Neuronal stem cell (in vitro differentiated cells): Measurements from ENCODE around the gene RAP1GAP2.
"Not testable (repeated sequence)": the region's sequence is repeated elsewhere in the genome, so short reads cannot be mapped to it uniquely, and the experiment has no call there.

Experiments used
- DNase-seq: peaks from one replicate; pipeline ENCODE4 v3.0.0-alpha.2; 2013; ENCODE audit warnings: low spot score
- H2AFZ ChIP-seq: one replicate; pipeline ENCODE4 v1.6.1; 2013; ENCODE audit warnings: mild to moderate bottlenecking, low read length, inconsistent platforms
- H2AK5ac ChIP-seq: 2 replicates; pipeline ENCODE4 v1.6.1; 2013; ENCODE audit warnings: low read depth, mild to moderate bottlenecking, inconsistent platforms, low read length, moderate library complexity, mixed read lengths
- H2BK120ac ChIP-seq: 2 replicates; pipeline ENCODE4 v1.6.1; 2013; ENCODE audit warnings: low read depth, mild to moderate bottlenecking, inconsistent platforms, low read length, moderate library complexity, mixed read lengths
- H2BK12ac ChIP-seq: one replicate; pipeline ENCODE4 v1.6.1; 2013; ENCODE audit warnings: low read length, inconsistent platforms
- H2BK15ac ChIP-seq: 2 replicates; pipeline ENCODE4 v1.6.1; 2013; ENCODE audit warnings: mild to moderate bottlenecking, low read length, inconsistent platforms, mixed read lengths
- H2BK5ac ChIP-seq: one replicate; pipeline ENCODE4 v1.6.1; 2013; ENCODE audit warnings: inconsistent platforms, mild to moderate bottlenecking, low read length, moderate library complexity
- H3K14ac ChIP-seq: one replicate; pipeline ENCODE4 v1.6.1; 2013; ENCODE audit warnings: low read length, inconsistent platforms
- H3K18ac ChIP-seq: 2 replicates; pipeline ENCODE4 v1.6.1; 2013; ENCODE audit warnings: low read length, inconsistent platforms
- H3K23ac ChIP-seq: 2 replicates; pipeline ENCODE4 v1.6.1; 2013; ENCODE audit warnings: low read depth, mild to moderate bottlenecking, mixed read lengths, low read length, inconsistent platforms; ENCODE audit not compliant: poor library complexity
- H3K27ac ChIP-seq: replicated peaks from 3 replicates; pipeline ENCODE4 v1.5.1; 2013; ENCODE audit warnings: low read length, inconsistent platforms
- H3K27me3 ChIP-seq, 3 experiments: 2 replicates each; pipeline ENCODE4 v1.6.1; 2013; ENCODE audit warnings: low read length in 3 of 3, mild to moderate bottlenecking in 2 of 3, inconsistent platforms in 1 of 3, low read depth in 1 of 3, mixed read lengths in 1 of 3, moderate library complexity in 1 of 3; ENCODE audit not compliant: control insufficient read depth in 3 of 3, insufficient read depth in 3 of 3
- H3K36me3 ChIP-seq, 2 donors: replicated peaks in 1 of 2; 2 replicates each; pipeline ENCODE4 v1.6.1; 2013; ENCODE audit warnings: low read length in 2 of 2; ENCODE audit not compliant: control insufficient read depth in 2 of 2, insufficient read depth in 2 of 2
- H3K4ac ChIP-seq: 2 replicates; pipeline ENCODE4 v1.6.1; 2013; ENCODE audit warnings: inconsistent platforms, mild to moderate bottlenecking, low read length, moderate library complexity
- H3K4me1 ChIP-seq, 2 donors: 1 replicate in 1 of 2; 2 replicates in 1 of 2; pipeline ENCODE4 v1.6.1; 2013; ENCODE audit warnings: low read length in 2 of 2, low read depth in 1 of 2; ENCODE audit not compliant: control insufficient read depth in 2 of 2, insufficient read depth in 1 of 2
- H3K4me2 ChIP-seq: one replicate; pipeline ENCODE4 v1.6.1; 2013; ENCODE audit warnings: mild to moderate bottlenecking, low read length, inconsistent platforms; ENCODE audit not compliant: insufficient read depth, poor library complexity, severe bottlenecking
- H3K4me3 ChIP-seq, 2 donors: 2 replicates each; pipeline ENCODE4 v1.5.1; 2013; ENCODE audit warnings: low read length in 2 of 2, mild to moderate bottlenecking in 2 of 2, inconsistent platforms in 1 of 2, moderate library complexity in 1 of 2
- H3K79me1 ChIP-seq: one replicate; pipeline ENCODE4 v1.6.1; 2013; ENCODE audit warnings: low read depth, mild to moderate bottlenecking, inconsistent platforms, low read length, moderate library complexity
- H3K9ac ChIP-seq: one replicate; pipeline ENCODE4 v1.6.1; 2013; ENCODE audit warnings: mild to moderate bottlenecking, low read depth, low read length, inconsistent platforms; ENCODE audit not compliant: poor library complexity
- H3K9me3 ChIP-seq, 2 donors: replicated peaks in 1 of 2; 2 replicates each; pipeline versions ENCODE3 to v1.6.1; 2013; ENCODE audit warnings: low read length in 2 of 2, mild to moderate bottlenecking in 2 of 2, inconsistent platforms in 1 of 2, low read depth in 1 of 2, mixed read lengths in 1 of 2, moderate library complexity in 1 of 2; ENCODE audit not compliant: control insufficient read depth in 2 of 2, insufficient read depth in 1 of 2
- H4K8ac ChIP-seq: one replicate; pipeline ENCODE4 v1.6.1; 2013; ENCODE audit warnings: low read depth, mild to moderate bottlenecking, inconsistent platforms, low read length, moderate library complexity
- H4K91ac ChIP-seq: one replicate; pipeline ENCODE4 v1.6.1; 2013; ENCODE audit warnings: low read length, low read depth, mild to moderate bottlenecking, inconsistent platforms; ENCODE audit not compliant: poor library complexity
- WGBS, 2 donors: extraction: QIAGEN DNeasy Blood & Tissue Kit; methylation state at CpG; one replicate each; pipeline ENCODE4 v1.1.7; 2013; ENCODE audit warnings: missing lambda C conversion rate in 2 of 2, mixed read lengths in 1 of 2; ENCODE audit not compliant: insufficient read length in 2 of 2, insufficient replicate concordance in 1 of 2; ENCODE audit errors: extremely low coverage in 2 of 2; 5-methylcytosine and 5-hydroxymethylcytosine counted together

RAP1GAP2 gene

DNA sequence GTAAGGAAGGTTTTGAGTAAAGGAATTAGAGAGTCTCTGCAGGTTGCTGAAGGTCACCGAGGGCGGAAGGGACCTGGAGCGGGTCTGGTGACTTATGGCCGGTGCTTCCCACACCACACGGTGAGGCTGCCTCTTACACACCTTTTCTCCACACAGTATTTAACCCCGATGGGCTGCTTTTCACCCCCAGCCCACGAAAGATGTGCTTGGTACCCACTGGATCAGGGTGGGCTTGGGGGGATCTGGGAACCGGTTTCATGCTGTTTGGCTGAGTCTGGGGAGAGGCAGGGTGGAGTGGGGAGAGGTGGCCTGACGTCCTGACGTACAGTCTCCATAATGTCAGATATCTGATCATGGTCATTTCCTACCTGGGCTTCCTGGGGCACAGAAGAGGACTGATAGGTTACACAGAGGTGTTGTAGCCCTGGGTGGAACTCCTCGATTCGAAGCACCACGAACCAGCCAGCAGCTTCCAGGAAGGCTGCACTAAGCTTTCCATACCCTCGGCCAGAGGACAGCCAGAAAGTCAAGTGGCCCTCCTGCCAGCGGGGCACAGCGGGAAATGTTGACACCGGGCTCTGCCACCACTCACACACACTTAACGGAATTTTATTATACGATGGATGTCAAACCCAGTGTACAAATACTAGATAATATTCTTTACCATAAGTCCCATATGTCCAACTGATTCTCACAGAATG lies 233.1 kb downstream of the RAP1GAP2 start:
- WGBS, 2 donors: no CpG with 5 or more reads among the region's 19 CpGs
- Histone ChIP-seq H3K4me2 (no peak overlapping the region), H3K14ac (no peak overlapping the region), H3K79me1 (peaks cover 3% of the 10 kb centered on the region), H3K23ac (no peak overlapping the region), H2BK12ac (no peak overlapping the region), H3K4ac (no peak overlapping the region), H3K4me1 (peaks cover 0 to 14% of the 10 kb centered on the region in 2 donors), H3K27me3 (no peaks in the 10 kb centered on the region), H2BK5ac (no peak overlapping the region), H3K4me3 (no peak overlapping the region), H2BK15ac (no peak overlapping the region), H3K9ac (no peak overlapping the region), H4K8ac (no peak overlapping the region), H2AFZ (no peak overlapping the region), H3K9me3 (no peaks in the 10 kb centered on the region), H2BK120ac (no peak overlapping the region), H2AK5ac (peak overlapping the region; percentile 73), H3K27ac (no peak overlapping the region), H3K36me3 (no peaks in the 10 kb centered on the region), H3K18ac (no peak overlapping the region), H4K91ac (no peak overlapping the region)
- no peak for DNase-seq

DNA sequence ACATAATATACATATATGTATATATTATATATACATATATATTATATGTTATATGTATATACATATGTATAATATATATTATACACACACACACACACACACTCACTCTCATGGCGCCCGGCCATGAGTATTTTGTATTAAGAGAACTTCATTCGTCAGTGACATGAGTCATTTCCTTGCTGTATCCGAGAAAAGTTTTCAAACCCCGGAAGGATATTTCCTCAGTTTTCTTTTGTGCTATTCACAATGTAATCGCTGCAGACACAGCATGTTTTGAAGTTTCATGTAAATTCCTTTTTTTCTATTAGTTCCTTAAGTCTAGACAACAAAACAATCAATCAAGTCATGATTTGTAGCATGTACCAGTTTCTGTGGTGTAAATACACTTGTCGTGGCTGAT lies 233.9 kb downstream of the RAP1GAP2 start:
- no peaks in the 10 kb centered on the region for H3K9me3 ChIP-seq
- H4K91ac ChIP-seq: no peak overlapping the region
- no peak overlapping the region for H3K4me3 ChIP-seq
- H3K27ac ChIP-seq: no peak overlapping the region
- no peak overlapping the region for H4K8ac ChIP-seq
- H2BK5ac ChIP-seq: no peak overlapping the region
- H3K4me1 ChIP-seq: peaks cover 0 to 14% of the 10 kb centered on the region in 2 donors
- no peak overlapping the region for H2BK120ac ChIP-seq
- no peak overlapping the region for H3K4me2 ChIP-seq
- no peak overlapping the region for H2AFZ ChIP-seq
- H3K23ac ChIP-seq: no peak overlapping the region
- WGBS, 2 donors: no CpG with 5 or more reads among the region's 7 CpGs
- peaks cover 6% of the 10 kb centered on the region for H3K79me1 ChIP-seq
- no peak overlapping the region for H3K9ac ChIP-seq
- no peak overlapping the region for H3K4ac ChIP-seq
- no peak overlapping the region for H3K14ac ChIP-seq
- H2BK12ac ChIP-seq: no peak overlapping the region
- H2AK5ac ChIP-seq: no peak overlapping the region
- DNase-seq: no peak
- no peaks in the 10 kb centered on the region for H3K36me3 ChIP-seq
- H2BK15ac ChIP-seq: no peak overlapping the region
- H3K27me3 ChIP-seq: no peaks in the 10 kb centered on the region
- no peak overlapping the region for H3K18ac ChIP-seq

DNA sequence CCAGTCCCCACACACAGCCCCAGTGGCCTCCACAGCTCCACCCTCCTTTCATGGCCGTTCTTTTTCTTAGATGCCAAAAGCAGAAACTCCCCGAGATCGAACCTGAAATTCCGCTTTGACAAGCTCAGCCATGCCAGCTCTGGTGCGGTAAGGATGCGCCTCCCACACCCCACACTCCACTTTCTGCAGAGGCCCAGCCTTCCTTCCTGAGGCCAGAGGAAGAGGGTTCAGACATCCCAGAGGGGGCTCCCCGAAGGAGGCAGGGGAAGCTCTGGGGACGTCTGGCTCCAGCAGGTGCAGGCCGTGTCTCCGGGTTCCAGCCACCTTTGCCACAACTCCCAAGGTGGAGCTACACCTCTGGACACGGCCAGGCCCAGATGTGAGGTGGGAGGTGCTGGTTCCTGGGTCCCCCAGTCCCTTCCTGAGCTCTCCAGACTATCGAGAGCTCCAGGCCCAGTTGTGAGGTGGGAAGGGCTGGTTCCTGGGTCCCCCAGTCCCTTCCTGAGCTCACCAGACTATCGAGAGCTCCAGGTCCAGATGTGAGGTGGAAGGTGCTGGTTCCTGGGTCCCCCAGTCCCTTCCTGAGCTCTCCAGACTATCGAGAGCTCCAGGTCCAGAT lies 234.7 kb downstream of the RAP1GAP2 start:
- H3K4me2 ChIP-seq, H3K9ac ChIP-seq, H3K36me3 ChIP-seq, H4K8ac ChIP-seq, H3K9me3 ChIP-seq, H2BK15ac ChIP-seq, H2AFZ ChIP-seq, H3K4ac ChIP-seq, H2AK5ac ChIP-seq, H3K27me3 ChIP-seq, H4K91ac ChIP-seq, H3K27ac ChIP-seq, H2BK5ac ChIP-seq, H3K4me3 ChIP-seq, H3K79me1 ChIP-seq, H3K23ac ChIP-seq, H3K14ac ChIP-seq, H2BK120ac ChIP-seq, DNase-seq, H2BK12ac ChIP-seq: not testable (repeated sequence)
- no CpG with 5 or more reads among the region's 14 CpGs for WGBS, 2 donors
- H3K18ac ChIP-seq: peak overlapping the region; percentile 74
- peaks cover 0 to 14% of the 10 kb centered on the region in 2 donors for H3K4me1 ChIP-seq
